GM18505 (cell line): Measurements from ENCODE around the gene PNKD.

Source experiments
- ATAC-seq: cut with Tn5 transposase; IDR thresholded peaks from one replicate; pipeline ENCODE4 v1.9.1; 2021; ENCODE audit not compliant: unreplicated experiment
- POLR2A ChIP-seq: IDR thresholded peaks from 4 replicates; pipeline ENCODE4 v1.6.1; 2011; ENCODE audit warnings: borderline replicate concordance; ENCODE audit not compliant: insufficient read depth, insufficient read length; ENCODE audit errors: extremely low read depth

Gene PNKD

DNA sequence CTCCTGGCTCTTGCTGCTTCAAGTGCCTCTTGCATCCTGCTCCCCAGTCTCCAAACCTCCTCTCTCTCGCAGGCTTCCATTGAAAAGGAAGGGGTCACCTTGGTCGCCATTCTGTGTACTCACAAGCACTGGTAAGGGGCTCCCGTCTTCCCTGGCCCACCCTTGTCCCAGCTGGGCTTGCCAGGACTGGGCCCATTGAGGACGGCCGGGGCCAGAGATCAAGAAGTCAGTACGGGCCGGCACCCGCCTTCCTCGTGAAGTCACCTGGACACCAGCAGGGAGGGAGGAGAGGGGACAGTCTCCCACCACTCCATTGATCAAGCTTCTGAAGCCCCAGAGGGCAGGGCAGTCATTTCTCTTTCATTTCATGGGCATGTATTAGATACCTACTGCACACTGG is 70.3 kb downstream of the PNKD start:
- ATAC-seq: no peak
- no peak for TF ChIP-seq POLR2A

DNA sequence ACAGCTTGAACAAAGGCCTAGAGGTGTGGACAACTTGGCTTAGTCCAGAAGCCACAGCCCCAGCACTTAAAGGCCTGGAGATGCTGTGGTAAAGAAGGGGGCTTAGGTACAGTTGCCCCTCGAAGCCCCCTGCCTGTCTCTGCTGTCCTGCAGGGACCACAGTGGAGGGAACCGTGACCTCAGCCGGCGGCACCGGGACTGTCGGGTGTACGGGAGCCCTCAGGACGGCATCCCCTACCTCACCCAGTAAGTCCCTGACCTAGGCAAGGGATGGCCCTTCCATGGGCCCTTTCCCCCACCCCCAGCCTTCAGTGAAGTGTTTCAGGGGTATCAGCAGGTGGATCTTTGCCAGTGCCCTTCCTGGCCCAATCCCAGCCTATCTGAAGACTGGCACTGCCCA is 71.1 kb downstream of the PNKD start:
- no peak for ATAC-seq
- no peak for TF ChIP-seq POLR2A

DNA sequence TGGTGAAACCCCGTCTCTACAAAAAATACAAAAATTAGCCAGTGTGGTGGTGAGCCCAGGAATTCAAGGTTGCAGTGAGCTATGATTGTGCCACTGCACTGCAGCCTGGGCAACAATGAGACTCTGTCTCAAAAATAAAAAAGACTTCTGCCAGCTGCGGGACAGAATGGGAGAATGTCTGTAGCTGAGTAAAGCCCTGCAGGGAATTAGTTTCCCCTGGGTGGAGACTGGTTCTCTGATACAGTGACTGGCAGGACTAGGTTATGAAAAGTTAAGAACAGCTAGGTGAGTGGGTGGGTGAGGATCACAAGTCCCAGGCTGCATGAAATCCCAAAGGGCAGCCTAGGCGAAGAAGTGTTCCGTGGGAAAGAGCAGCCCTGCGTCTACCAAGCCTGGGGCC is 72.5 kb downstream of the PNKD start:
- no peak for TF ChIP-seq POLR2A
- ATAC-seq: no peak

DNA sequence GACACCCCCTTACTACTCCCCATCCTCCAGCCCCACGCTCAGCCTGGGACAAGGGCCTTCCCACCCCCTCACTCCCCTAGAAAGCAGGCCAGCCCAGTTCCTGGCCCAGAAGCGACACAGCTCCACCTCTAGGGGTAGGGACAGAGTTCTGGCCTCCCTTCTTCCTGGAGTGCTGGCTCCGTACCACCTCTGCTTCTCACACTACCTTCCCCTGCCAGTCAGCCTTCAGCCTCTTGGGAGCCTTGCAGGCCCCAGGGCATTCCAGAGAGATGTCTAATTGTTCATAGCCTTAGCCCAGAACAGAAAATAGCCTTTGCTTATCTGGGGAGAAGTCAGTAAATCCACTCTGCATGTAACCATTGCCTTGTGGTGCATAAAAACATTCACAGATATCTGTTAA is 73.3 kb downstream of the PNKD start:
- no peak for TF ChIP-seq POLR2A
- no peak for ATAC-seq

DNA sequence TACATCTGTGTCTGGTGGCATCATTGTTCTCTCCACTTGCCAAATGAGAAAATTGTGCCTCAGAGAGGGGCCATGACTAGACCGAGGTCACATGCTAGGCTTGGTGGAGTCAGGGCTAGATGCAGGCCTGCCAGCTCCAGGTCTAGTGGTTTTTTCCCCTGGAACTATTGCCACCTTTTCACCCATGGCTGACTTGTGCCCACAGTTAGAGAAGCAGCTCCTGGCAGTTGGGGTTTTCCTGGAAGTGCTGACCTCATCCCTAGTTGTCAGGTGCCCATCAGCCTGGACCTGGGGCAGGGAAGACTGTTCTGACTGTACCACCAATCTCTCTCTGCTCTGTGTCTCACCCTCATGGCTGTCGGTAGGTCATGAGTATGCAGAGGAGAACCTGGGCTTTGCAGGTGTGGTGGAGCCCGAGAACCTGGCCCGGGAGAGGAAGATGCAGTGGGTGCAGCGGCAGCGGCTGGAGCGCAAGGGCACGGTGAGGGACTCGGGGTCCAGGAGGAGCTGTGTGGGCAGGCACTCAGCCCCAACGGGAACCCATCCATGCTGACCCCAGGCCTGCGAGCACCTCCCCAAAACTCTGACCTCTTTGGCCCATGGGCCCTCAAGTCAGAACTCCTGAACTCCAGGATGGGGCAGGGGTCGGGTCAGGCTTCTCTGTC is 73.9 kb downstream of the PNKD start:
- TF ChIP-seq POLR2A: no peak
- no peak for ATAC-seq

DNA sequence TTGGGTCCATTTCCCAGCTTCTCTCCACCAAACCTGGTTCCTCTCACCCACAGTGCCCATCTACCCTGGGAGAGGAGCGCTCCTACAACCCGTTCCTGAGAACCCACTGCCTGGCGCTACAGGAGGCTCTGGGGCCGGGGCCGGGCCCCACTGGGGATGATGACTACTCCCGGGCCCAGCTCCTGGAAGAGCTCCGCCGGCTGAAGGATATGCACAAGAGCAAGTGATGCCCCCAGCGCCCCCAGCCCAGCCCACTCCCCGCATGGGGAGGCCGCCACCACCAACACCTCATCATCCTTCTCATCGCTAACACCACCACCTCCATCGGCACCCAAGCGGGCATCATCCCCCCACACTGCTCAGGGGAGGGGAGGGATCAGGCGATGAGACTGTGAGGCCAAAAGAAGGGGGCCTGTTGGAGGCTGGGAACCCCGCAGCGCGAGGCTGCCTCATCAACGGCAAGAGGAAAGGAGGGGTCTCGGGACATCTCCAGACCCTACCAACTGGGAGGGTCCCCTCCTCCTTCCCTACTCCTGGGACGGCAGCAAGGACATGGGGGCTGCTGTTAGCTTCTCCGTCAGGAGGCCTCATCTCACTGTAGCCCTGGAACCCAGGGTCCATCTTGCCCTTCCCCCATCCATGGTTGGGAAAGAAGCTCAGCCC is 74.6 kb downstream of the PNKD start:
- no peak for ATAC-seq
- no peak for TF ChIP-seq POLR2A

DNA sequence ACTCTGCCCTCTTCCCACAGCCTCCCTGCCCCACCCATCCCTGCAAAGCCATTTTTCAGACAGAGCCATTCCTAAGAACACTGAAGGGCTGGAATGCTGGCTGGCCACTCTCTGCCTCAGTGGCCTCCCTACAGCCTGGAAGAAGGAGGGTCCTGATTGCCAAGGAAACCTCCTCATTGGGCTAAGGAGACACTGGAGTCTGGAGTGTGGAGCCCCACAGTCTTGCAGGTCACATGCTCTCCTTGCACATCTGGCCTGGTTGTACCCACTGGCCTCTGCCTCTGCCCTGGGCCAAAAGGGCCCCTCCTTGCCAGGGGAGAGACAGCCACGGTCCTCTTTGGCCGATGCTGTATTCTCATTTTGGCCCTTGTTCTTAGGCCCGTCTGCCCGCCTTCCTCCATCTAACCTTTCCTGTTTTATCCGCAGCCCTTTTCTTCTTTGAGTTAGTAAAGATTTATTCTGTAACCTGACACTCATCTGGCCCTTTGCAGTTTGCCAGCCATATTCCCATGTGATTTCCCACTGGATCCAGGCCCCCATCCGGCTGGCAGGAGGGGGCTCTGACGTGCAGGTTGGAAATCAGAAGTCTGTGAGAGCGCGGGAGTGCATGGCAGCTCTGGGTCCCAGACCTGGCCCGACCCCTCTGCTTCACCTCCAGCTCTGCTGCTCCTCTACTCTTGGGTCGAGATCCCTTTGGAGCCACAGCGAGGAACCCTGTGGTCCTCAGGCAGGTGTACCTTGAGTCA is 75.3 kb downstream of the PNKD start:
- no peak for TF ChIP-seq POLR2A
- ATAC-seq: no peak

DNA sequence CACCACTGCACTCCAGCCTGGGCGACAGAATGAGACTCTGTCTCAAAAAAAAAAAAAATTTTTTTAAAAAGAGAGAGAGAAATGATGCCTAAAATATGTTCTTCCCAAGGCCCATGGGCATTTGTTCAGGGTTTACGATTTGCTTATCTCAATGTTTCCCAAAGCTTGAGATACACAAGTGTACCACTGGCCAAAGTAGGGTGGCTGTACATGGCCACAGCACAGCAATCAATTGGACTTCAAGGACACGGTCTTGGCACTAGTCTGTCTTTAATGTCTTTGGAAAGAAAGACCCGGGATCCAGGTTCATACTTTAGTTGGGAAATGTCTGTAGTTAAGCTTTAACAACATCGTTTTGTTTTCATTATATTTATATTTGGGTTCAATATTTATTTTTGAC is 76.9 kb downstream of the PNKD start:
- no peak for ATAC-seq
- TF ChIP-seq POLR2A: no peak

DNA sequence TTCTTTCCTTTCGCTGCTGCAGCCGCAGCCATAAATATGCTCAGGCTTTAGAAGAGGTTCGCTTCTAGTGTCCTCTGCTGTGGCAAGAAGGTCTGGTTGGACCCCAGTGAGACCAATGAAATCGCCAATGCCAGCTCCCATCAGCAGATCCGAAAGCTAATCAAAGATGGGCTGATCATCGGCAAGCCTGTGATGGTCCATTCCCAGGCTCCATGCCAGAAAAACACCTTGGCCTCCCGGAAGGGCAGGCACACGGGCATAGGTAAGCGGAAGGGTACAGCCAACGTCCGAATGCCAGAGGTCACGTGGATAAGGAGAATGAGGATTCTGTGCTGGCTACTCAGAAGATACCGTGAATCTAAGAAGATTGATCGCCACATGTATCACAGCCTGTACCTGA is 83.7 kb downstream of the PNKD start:
- TF ChIP-seq POLR2A: no peak

DNA sequence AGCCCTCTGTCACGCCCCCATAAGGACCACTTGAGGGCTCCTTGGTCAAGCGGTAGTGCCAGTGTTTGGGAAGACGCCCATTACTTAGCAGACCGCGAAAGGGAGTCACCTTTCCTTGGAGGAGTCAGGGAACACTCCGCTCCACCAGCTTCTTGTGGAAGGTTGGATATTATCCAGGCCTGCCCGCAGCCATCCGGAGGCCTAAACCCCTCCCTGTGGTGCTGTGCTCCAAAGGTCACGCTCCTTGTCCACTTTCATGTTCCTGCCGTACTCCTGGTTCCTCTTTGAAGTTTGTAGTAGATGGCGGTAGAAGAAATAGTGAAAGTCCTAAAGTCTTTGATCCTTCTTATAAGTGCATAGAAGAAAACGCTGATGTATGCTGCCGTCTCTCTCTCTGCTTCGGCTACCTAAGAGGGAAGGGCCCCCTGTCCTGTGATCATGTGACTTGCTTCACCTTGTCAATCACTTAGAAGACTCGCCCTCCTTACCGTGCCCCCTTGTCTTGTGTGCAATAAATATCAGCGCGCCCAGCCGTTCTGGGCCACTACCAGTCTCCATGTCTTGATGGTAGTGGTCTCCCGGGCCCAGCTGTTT is 84.6 kb downstream of the PNKD start:
- no peak for ATAC-seq
- no peak for TF ChIP-seq POLR2A

More for the DNA sequence above, 83.7 kb downstream of the PNKD start:
- no peak for ATAC-seq

DNA sequence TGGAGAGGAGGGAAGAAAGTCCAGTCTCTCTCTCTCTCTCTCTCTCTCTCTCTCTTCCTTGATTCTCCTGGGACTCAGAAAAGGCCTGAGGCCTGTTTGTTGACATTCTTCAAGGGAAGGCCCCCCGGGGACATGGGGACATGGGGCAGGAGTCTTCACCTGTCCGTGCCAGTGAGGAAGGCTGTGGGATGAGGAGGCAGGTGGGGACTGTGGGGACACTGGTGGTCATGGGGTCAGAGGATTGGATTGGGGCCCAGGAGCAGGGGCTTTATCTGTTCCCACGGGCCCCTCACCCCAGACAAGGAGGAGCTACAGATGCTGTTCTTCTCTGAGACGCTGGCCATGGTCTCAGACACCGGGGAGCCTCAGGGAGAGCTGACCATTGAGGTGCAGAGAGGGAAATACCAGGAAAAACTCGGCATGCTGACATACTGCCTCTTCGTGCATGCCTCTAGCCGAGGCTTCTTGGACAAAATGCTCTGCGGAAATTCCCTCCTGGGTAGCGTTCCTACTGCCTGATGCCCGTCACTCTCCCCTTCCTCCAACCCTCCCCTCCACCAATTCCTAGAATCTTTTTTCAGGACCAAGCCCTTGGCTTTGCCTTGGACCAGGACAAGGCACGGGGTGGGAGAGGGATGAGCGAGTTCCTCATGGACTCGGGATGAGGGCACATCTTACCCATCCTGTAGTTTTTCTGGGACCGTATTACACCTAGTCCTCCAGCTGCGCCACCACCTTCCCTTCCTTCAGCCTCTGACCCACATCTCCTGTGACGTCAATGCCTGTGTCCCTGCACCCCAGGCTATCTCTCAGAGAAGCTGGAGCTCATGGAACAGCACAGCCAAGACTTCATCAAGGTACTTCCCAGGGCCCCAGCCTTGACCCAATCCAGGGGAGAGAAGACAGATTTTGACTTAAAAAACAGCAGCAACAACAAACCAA is 87.2 kb downstream of the PNKD start:
- TF ChIP-seq POLR2A: no peak
- no peak for ATAC-seq

DNA sequence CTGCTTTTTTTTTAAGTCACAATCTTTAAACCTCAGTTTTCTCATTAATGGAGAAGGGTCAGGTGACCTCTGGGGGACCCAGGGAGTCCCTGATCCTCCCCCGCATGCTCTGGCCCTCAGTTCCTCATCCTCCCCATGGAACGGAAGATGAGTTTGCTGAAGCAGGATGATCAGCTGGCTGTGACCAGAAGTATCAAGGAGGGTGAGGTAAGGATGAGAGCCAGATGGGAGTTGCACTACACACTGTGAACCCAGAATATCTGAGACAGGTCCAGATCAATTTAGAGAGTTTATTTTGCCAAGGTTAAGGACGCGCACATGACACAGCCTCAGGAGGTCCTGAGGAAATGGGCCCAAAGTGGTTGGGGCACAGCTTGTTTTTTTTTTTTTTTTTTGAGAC is 90.1 kb downstream of the PNKD start:
- no peak for ATAC-seq
- no peak for TF ChIP-seq POLR2A

DNA sequence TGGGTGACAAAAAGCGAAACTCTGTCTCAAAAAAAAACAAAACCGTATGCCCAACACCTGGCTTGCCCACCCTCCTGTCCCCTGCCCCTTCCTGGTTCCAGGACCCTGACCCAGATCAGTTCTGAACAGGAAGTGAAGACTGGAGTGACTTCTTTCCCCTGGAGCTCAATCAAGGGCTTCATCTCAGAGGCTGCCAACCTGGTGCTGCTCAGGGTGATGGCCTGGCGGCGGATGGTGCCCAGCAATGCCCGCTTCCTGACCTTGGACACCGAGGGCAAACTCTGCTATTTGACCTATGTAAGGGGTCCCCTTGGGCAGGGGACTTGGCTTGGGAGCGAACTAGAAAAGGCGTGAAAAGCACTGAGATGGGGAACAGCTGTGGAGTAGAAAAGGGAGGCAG is 92.3 kb downstream of the PNKD start:
- no peak for TF ChIP-seq POLR2A
- ATAC-seq: no peak
